GM12875 (cell line): ENCODE data around the gene EXOG.

ENCODE experiments used
- H3K4me3 ChIP-seq: one replicate; pipeline ENCODE4 v1.5.1; 2011; ENCODE audit warnings: low read depth, low read length, control low read depth
- TF ChIP-seq, protein P1 (sequence below): IDR thresholded peaks from 2 replicates; pipeline ENCODE4 v1.5.1; 2011; ENCODE audit warnings: low read depth, mild to moderate bottlenecking, control low read depth, inconsistent platforms, low read length, moderate library complexity, borderline replicate concordance; ENCODE audit not compliant: insufficient read depth

The EXOG gene

DNA sequence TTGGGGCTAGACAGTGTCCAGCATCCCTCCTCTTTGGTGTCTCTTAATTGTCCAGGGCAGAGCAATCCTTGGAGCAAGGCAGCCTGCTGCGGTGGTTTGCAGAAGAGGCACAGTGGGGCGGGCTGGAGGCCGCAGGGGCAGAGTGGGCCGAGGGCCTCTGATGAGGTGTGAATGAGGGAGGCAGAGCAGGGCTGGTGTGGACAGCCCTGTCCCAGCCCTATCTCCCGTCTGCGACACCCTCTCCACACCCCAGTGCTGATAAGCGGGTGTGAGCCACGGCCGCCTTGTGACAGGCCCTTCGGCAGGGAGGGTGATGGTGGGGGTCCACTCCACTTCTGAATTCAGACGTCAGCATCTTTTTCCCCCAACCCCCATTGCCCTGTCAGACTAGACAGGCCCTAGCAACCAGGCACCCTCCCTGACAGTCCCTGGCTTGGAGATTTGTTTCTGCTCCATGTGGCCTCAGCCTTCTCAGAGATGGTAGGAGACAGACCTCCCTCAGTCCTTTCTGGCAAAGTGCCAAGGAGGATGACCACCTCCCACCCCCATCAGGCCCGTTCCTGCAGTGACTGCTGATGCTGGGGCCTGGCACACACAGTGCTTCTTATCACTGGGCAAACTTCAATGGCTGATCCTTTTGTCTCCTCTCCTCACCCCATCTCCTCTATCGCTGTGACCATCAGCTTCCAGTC, 37.3 kb downstream of the EXOG start:
- TF ChIP-seq, protein P1, sequence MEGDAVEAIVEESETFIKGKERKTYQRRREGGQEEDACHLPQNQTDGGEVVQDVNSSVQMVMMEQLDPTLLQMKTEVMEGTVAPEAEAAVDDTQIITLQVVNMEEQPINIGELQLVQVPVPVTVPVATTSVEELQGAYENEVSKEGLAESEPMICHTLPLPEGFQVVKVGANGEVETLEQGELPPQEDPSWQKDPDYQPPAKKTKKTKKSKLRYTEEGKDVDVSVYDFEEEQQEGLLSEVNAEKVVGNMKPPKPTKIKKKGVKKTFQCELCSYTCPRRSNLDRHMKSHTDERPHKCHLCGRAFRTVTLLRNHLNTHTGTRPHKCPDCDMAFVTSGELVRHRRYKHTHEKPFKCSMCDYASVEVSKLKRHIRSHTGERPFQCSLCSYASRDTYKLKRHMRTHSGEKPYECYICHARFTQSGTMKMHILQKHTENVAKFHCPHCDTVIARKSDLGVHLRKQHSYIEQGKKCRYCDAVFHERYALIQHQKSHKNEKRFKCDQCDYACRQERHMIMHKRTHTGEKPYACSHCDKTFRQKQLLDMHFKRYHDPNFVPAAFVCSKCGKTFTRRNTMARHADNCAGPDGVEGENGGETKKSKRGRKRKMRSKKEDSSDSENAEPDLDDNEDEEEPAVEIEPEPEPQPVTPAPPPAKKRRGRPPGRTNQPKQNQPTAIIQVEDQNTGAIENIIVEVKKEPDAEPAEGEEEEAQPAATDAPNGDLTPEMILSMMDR = no peak
- H3K4me3 ChIP-seq = no peak overlapping the region

DNA sequence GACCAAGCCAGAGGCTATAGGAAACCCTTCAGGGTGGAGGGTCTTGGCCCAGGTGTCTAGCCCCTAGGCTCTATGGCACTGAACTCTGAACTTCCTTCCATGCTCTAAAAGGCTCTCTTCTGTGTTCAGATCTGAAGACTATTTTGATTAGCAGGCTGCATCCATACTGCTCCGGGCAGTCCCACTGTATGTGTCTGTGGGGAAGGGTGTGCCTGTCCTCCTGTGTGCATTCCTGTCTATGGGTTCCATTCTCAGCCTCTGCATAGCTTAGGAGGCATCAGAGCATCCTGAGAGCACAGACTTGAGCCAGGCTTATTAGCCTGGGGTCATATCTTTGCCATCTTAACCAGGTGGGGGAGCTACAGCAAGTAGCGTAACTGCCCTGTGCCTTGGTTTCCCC, 38.0 kb downstream of the EXOG start:
- TF ChIP-seq, protein P1 = no peak
- H3K4me3 ChIP-seq = no peak overlapping the region

DNA sequence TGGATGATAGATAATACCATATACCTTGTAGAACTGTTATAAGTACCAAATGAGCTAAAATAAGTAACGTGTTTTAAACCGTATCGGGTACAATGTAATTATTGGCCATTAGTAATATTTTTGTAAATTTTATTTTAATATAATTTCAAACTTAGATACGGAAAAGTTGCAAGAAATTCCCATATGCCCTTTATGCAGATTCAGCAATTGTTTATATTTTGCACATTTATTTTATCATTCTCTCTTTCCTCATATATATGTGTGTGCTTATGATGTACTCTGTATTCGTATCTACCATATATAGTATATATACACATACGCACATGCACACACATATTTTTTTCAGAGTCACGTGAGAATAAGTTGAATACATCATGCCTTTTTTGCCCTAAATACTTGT, 38.5 kb downstream of the EXOG start:
- H3K4me3 ChIP-seq = no peak overlapping the region
- TF ChIP-seq, protein P1 = no peak

DNA sequence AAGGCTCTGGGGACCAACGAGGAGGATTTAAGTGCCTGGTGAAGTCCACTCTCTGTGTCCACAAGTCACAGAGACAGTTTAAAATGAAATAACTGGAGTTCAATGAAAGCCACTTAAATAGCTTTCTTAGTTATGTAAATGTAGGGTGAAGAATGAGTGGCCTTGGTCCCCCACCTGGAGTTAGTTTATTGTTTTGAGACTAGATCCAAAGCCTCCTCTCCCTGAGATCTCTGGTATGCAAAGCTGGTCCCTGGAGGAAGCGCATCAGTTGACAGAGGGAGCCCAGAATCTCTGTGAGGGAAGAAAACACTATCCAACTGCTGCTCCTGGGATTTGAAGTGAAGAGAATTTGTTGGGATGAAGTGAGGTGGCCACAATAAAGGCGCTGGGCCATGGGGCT, 40.5 kb downstream of the EXOG start:
- TF ChIP-seq, protein P1 = no peak
- H3K4me3 ChIP-seq = no peak overlapping the region

DNA sequence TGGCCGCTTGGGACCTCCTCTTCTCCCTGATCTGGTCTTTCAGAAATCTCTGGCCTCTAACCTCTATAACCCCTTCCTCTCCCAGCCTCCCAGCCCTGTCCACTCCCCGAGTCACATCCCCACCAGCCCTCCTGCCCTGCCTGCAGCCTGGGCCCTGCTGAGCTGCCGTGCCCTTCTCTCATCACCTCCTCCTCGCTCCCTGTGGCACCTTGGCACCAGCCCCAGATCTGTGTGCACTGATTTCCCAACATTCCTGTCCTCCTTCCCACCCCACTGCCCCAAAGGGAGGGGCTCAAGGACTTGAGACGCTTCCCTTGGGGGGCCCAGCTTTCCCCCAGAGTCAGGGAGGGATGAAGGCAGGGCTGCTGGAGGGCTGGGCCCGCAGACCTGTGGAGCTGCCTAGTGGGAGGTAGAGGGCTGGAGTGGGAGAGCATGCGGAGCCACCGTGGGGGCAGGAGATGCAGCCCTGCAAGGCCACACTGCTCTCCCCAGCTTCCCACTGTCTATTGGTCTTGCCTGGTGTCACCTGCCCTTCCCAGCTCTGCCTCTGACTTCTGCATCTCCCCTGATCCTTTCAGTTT, 42.7 kb downstream of the EXOG start:
- TF ChIP-seq, protein P1 = no peak
- no peak overlapping the region for H3K4me3 ChIP-seq

DNA sequence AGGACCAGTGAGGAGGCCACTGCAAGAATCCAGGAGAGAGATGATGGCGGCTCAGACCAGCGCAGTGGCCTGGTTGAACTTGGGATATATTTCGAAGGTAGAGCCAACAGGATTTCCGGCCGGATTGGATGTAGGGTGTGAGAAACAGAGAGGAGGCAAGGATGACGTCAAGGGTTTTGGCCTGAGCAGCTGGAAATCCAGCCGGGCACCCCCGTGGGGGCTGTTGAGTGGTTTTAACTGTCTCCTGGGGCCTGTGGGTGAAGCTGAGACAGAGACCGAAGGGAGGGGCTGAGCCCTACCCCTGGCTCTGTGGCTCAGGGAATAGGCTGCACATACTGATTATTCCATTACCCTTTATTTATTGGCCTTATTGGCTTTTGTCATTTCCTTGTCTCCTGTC, 45.7 kb downstream of the EXOG start:
- TF ChIP-seq, protein P1 = no peak
- H3K4me3 ChIP-seq = no peak overlapping the region
